ENCODE data around the gene KLF13.

The KLF13 gene

GRCh38 chr15:31307270-31308184, 19.1 kb upstream of the KLF13 start:
- in situ Hi-C loops (cut with HindIII; ENCODE audit: low sequenced_read_pairs): no loop called here
- H3K4me3 ChIP-seq (ENCODE audit: low read depth, low read length): no peak overlapping the region
- TF ChIP-seq CTCF (IDR thresholded peaks at IDR 0.05; ENCODE audit: low read depth, low read length): no peak
- no peak for DNase-seq (ENCODE audit: low read depth, low spot score)

GRCh38 chr15:31308185-31308639, 18.4 kb upstream of the KLF13 start:
- no peak for TF ChIP-seq CTCF (IDR thresholded peaks at IDR 0.05; ENCODE audit: low read depth, low read length)
- no peak for DNase-seq (ENCODE audit: low read depth, low spot score)

GRCh38 chr15:31309893-31310606, 16.6 kb upstream of the KLF13 start:
- H3K4me3 ChIP-seq (ENCODE audit: low read depth, low read length): no peak overlapping the region
- in situ Hi-C loops (cut with HindIII; ENCODE audit: low sequenced_read_pairs): no loop called here
- no peak for TF ChIP-seq CTCF (IDR thresholded peaks at IDR 0.05; ENCODE audit: low read depth, low read length)
- DNase-seq (ENCODE audit: low read depth, low spot score): no peak

More at GRCh38 chr15:31308185-31308639, 18.4 kb upstream of the KLF13 start:
- H3K4me3 ChIP-seq (ENCODE audit: low read depth, low read length): no peak overlapping the region
- in situ Hi-C loops (cut with HindIII; ENCODE audit: low sequenced_read_pairs): no loop called here

- DNase-seq (ENCODE audit: low read depth, low spot score): no peak
- no peak for TF ChIP-seq CTCF (IDR thresholded peaks at IDR 0.05; ENCODE audit: low read depth, low read length)
- H3K4me3 ChIP-seq (ENCODE audit: low read depth, low read length): no peak overlapping the region
- in situ Hi-C loops (cut with HindIII; ENCODE audit: low sequenced_read_pairs): no loop called here
Observed at GRCh38 chr15:31311735-31312619, 14.7 kb upstream of the KLF13 start.

GRCh38 chr15:31313223-31313622, 13.4 kb upstream of the KLF13 start:
- no peak for DNase-seq (ENCODE audit: low read depth, low spot score)

More at GRCh38 chr15:31313223-31313622, 13.4 kb upstream of the KLF13 start:
- no peak for TF ChIP-seq CTCF (IDR thresholded peaks at IDR 0.05; ENCODE audit: low read depth, low read length)
- in situ Hi-C loops (cut with HindIII; ENCODE audit: low sequenced_read_pairs): no loop called here
- H3K4me3 ChIP-seq (ENCODE audit: low read depth, low read length): no peak overlapping the region
